GM18861 (cell line): ENCODE measurements around the gene MAP7D2.

Experiments used
- ATAC-seq: cut with Tn5 transposase; IDR thresholded peaks from one replicate; pipeline ENCODE4 v1.9.1; 2021; ENCODE audit not compliant: unreplicated experiment

The MAP7D2 gene

GRCh38 chrX:20046223-20046622, 70.5 kb downstream of the MAP7D2 start:
- ATAC-seq, result no peak

GRCh38 chrX:20042221-20042620, 74.5 kb downstream of the MAP7D2 start:
- ATAC-seq, result no peak

GRCh38 chrX:20038966-20039365, 77.7 kb downstream of the MAP7D2 start:
- no peak for ATAC-seq

GRCh38 chrX:20037186-20037585, 79.5 kb downstream of the MAP7D2 start:
- ATAC-seq, result no peak

- ATAC-seq, result no peak
Measured at GRCh38 chrX:20032201-20032600, 84.5 kb downstream of the MAP7D2 start.

GRCh38 chrX:20029728-20030127, 87.0 kb downstream of the MAP7D2 start:
- no peak for ATAC-seq

GRCh38 chrX:20028588-20028987, 88.1 kb downstream of the MAP7D2 start:
- ATAC-seq, result no peak

GRCh38 chrX:20026278-20026677, 90.4 kb downstream of the MAP7D2 start:
- no peak for ATAC-seq

- ATAC-seq, result no peak
Measured at GRCh38 chrX:20019672-20020365, 96.9 kb downstream of the MAP7D2 start.

GRCh38 chrX:20016616-20016945, 100.1 kb downstream of the MAP7D2 start:
- no peak for ATAC-seq

- ATAC-seq, result no peak
Measured at GRCh38 chrX:20015945-20016615, 100.6 kb downstream of the MAP7D2 start.

GRCh38 chrX:20015422-20015821, 101.3 kb downstream of the MAP7D2 start:
- peak; percentile 89 for ATAC-seq

- ATAC-seq, result no peak
Measured at GRCh38 chrX:20011608-20012007, 105.1 kb downstream of the MAP7D2 start.

GRCh38 chrX:20007962-20008622, 108.6 kb downstream of the MAP7D2 start:
- no peak for ATAC-seq

GRCh38 chrX:20005883-20006282, 110.8 kb downstream of the MAP7D2 start:
- ATAC-seq, result no peak

- no peak for ATAC-seq
Measured at GRCh38 chrX:20001588-20001987, 115.1 kb downstream of the MAP7D2 start.

- no peak for ATAC-seq
Measured at GRCh38 chrX:19991350-19991718, 125.4 kb downstream of the MAP7D2 start.

- peak; percentile 91 for ATAC-seq
Measured at GRCh38 chrX:19990556-19991349, 126.0 kb downstream of the MAP7D2 start, which contains the start of gene BCLAF3. Gene BCLAF3, minus strand, starts transcription at chrX:19991061. Its CDS starts 20,797 bp downstream, at chrX:19970264.

GRCh38 chrX:19990151-19990555, 126.6 kb downstream of the MAP7D2 start:
- peak; percentile 7 for ATAC-seq

GRCh38 chrX:19987856-19988255, 128.9 kb downstream of the MAP7D2 start:
- no peak for ATAC-seq

GRCh38 chrX:19986531-19986930, 130.2 kb downstream of the MAP7D2 start:
- ATAC-seq, result no peak
